AG04449 (cell line): ENCODE results near the gene ANKUB1.
A peak's percentile ranks its signal among the peaks of the same experiment; 100 is the strongest.

Experiments
- CTCF ChIA-PET: fragments of 350-600 bp; formaldehyde crosslinking; extraction: SDS; loops from one replicate; lab custom pipeline; 2021; ENCODE audit warnings: antibody characterized with exemption; lab: Yijun Ruan, JAX
- POLR2A ChIA-PET: fragments of 400-600, 350-600 bp; formaldehyde crosslinking; extraction: SDS; loops from one replicate; lab custom pipeline; 2020; ENCODE audit warnings: antibody characterized with exemption, inconsistent platforms; lab: Yijun Ruan, JAX
- DNase-seq: peaks from one replicate; pipeline ENCODE4 v3.0.0-alpha.2; 2010; ENCODE audit warnings: low read depth, low spot score
- H3K4me3 ChIP-seq: 2 replicates; pipeline ENCODE4 v1.5.1; 2011; ENCODE audit warnings: low read depth, mild to moderate bottlenecking, control low read depth, low read length
- CTCF ChIP-seq: IDR thresholded peaks from one replicate; pipeline ENCODE4 v1.5.1; 2011; ENCODE audit warnings: mild to moderate bottlenecking, moderate library complexity, low read length, control low read depth, inconsistent platforms; ENCODE audit not compliant: insufficient read depth; ENCODE audit errors: missing control alignments

The ANKUB1 gene

GRCh38 chr3:149771652-149772271 lies 20.6 kb downstream of the ANKUB1 start:
- ChIA-PET POLR2A (no interaction called here), CTCF (interaction anchor here (0.5 to 17.8 kb wide), 63 partner anchors 8 to 828 kb away, joined by 3 to 369 read pairs (median 4); partner anchors contain the start of genes ANKUB1, COMMD2 and RNF13)
- no peak for DNase-seq
- TF ChIP-seq CTCF, result peak; percentile 72
- no peak overlapping the region for H3K4me3 ChIP-seq

DNA sequence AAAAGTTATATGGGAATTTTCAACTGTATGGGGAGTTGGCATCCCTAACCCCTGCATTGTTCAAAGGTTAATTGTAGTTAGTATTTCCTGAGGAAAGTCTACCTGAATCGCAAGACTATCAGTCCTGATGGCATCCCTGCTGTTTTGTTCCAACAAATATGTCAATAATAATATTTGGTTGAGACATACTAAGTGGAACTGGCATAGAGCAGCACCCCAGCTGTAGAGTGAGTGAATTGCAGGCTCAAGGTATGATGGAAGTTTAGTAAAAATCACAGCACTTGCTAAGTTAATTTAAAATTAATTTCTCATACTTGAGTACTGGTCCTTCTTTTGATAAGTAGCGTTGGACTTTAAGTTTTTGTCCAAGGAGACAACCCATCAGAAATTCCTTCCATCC lies 22.1 kb downstream of the ANKUB1 start:
- CTCF ChIA-PET, result interaction anchor here (0.8 to 17.8 kb wide), 23 partner anchors 8 to 650 kb away, joined by 3 to 369 read pairs (median 14); partner anchors contain the start of gene COMMD2
- POLR2A ChIA-PET, result no interaction called here
- no peak overlapping the region for H3K4me3 ChIP-seq
- no peak for DNase-seq
- no peak for TF ChIP-seq CTCF

DNA sequence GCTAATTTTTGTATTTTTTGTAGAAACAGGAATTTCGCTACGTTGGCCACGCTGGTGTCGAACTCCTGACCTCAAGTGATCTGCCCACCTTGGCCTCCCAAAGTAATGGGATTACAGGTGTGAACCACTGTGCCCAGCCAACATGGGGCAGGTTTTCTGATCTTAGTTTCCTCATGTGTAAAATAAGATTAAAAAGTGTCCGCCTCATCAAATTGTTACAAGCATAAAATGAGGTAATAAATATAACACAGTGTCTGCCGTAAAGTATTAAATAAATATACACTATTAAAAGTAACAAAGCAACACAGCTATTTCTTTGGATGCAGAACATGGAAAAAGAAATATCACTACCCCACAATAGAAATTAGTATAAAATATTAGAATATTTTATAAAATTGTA lies 23.6 kb downstream of the ANKUB1 start:
- POLR2A ChIA-PET, result no interaction called here
- TF ChIP-seq CTCF, result no peak
- CTCF ChIA-PET, result interaction anchor here (0.6 to 17.8 kb wide), 8 partner anchors 9 to 257 kb away, joined by 3 to 369 read pairs (median 36); partner anchors contain the start of gene ANKUB1
- no peak for DNase-seq
- H3K4me3 ChIP-seq, result no peak overlapping the region

DNA sequence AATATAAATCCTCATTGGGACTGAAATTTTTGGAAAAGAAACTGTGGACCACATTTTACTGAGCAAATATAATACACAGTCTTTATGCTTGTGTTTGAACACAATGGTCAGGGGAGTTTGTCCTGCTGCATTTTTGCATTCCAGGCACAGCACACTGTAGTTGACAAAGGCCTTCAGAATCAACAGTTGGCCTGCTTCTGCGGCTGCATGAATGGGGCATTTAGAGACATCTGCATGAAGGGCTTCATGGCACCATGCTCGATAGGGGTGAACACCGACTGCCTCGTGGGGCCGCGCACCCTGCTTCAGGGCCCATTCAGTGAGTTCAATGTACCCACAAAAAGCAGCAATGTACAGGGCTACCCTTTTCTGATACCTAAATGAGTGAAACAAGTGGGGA lies 24.6 kb downstream of the ANKUB1 start:
- POLR2A ChIA-PET, result no interaction called here
- no peak overlapping the region for H3K4me3 ChIP-seq
- no peak for DNase-seq
- TF ChIP-seq CTCF, result no peak
- CTCF ChIA-PET, result interaction anchor here (0.8 to 17.8 kb wide), 14 partner anchors 6 to 452 kb away, joined by 3 to 369 read pairs (median 14); partner anchors contain the start of gene COMMD2

DNA sequence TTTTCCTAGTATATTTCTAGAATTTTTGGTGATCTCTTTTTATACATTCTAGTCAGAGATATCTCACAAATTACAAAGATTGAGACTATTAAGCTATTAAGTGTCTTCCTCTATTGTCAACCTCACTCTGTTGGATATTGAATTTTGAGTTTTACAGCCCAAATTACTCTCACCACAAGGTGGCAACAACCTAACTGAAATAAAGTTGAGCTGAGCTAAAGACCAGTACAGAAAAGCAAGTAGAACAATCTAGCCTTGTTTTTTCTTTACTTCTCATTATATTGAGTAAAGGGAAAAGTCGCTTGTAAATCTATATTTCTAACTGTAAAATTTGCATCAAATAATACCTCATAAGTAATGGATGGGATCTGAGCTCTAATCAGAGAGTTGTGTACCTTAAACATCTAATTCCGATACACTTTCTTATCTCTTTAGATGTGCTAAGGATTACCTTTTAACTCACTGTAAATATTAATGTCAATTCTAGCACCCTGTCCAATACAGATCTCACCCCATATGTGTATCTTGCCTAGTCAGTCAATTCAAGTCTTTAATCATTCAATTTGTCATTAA lies 26.5 kb downstream of the ANKUB1 start:
- ChIA-PET CTCF (interaction anchor here (0.7 to 17.8 kb wide), 37 partner anchors 8 to 729 kb away, joined by 3 to 369 read pairs (median 6); partner anchors contain the start of gene COMMD2), POLR2A (no interaction called here)
- no peak for DNase-seq
- no peak overlapping the region for H3K4me3 ChIP-seq
- TF ChIP-seq CTCF, result peak; percentile 54

- DNase-seq, result no peak
- ChIA-PET POLR2A (no interaction called here), CTCF (interaction anchor here (1.1 to 17.8 kb wide), 11 partner anchors 7 to 269 kb away, joined by 3 to 369 read pairs (median 18); partner anchors contain the start of gene COMMD2)
Observed at GRCh38 chr3:149764302-149764701, 28.1 kb downstream of the ANKUB1 start.

More at GRCh38 chr3:149764302-149764701, 28.1 kb downstream of the ANKUB1 start:
- TF ChIP-seq CTCF, result no peak
- H3K4me3 ChIP-seq, result no peak overlapping the region
